Activated CD8-positive, alpha-beta T cell treated with anti-CD3 and anti-CD28 coated beads, Interleukin-2, amount 10 ng/mL, durations not matched to agents 7 days and 5 days (primary cell): ENCODE data around the gene DUOXA1. TPM values are rescaled to one million over a fixed set of nuclear protein-coding genes. Genes with fewer than 3 reads are reported as not detected.
"Not testable (repeated sequence)": the region's sequence is repeated elsewhere in the genome, so short reads cannot be mapped to it uniquely, and the experiment has no call there.

ENCODE experiments used
- ATAC-seq: fragments of 150-1000 bp; cut with Tn5 transposase; one replicate; pipeline ENCODE4 v1.10.0; 2021; ENCODE audit warnings: moderate library complexity
- CTCF ChIA-PET: fragments of 350-600 bp; sonication (Branson Sonifier 250); formaldehyde crosslinking; loops from one replicate; lab custom pipeline; 2021; ENCODE audit warnings: antibody characterized with exemption; lab: Charles Lee
- POLR2A ChIA-PET: fragments of 350-600 bp; sonication (Branson Sonifier 250); formaldehyde crosslinking; loops from one replicate; lab custom pipeline; 2021; ENCODE audit warnings: antibody characterized with exemption; lab: Charles Lee
- DNase-seq: peaks from one replicate; pipeline ENCODE4 v3.0.0-alpha.2; 2020
- H3K27ac Mint-ChIP-seq: one replicate; pipeline ENCODE4 v1.8.0; 2021; ENCODE audit warnings: mild to moderate bottlenecking, mixed read lengths
- H3K27me3 Mint-ChIP-seq: one replicate; pipeline ENCODE4 v1.8.0; 2021; ENCODE audit warnings: low read depth, mixed read lengths
- H3K36me3 Mint-ChIP-seq: one replicate; pipeline ENCODE4 v1.8.0; 2021; ENCODE audit warnings: low read depth, mixed read lengths
- H3K4me1 Mint-ChIP-seq: one replicate; pipeline ENCODE4 v1.8.0; 2021; ENCODE audit warnings: low read depth, mixed read lengths
- H3K4me3 Mint-ChIP-seq: one replicate; pipeline ENCODE4 v1.8.0; 2021; ENCODE audit warnings: mild to moderate bottlenecking, mixed read lengths
- H3K9me3 Mint-ChIP-seq: one replicate; pipeline ENCODE4 v1.8.0; 2022; ENCODE audit warnings: mixed read lengths; ENCODE audit not compliant: insufficient read depth
- total RNA-seq, 2 experiments: library from RNA; stranded (reverse); gene quantifications; one replicate each; pipeline ENCODE4 v1.2.3, GENCODE V29; 2021

The DUOXA1 gene
- total RNA-seq, 2 experiments from 2014 or later = not detected

GRCh38 chr15:45079628-45080246 is 49.9 kb downstream of the DUOXA1 start:
- H3K9me3 Mint-ChIP-seq, H3K27ac Mint-ChIP-seq, H3K36me3 Mint-ChIP-seq, POLR2A ChIA-PET, H3K4me1 Mint-ChIP-seq, H3K27me3 Mint-ChIP-seq, ATAC-seq, CTCF ChIA-PET, DNase-seq, H3K4me3 Mint-ChIP-seq: not testable (repeated sequence)

GRCh38 chr15:45079201-45079600 is 50.5 kb downstream of the DUOXA1 start:
- H3K4me3 Mint-ChIP-seq, POLR2A ChIA-PET, H3K9me3 Mint-ChIP-seq, H3K27me3 Mint-ChIP-seq, DNase-seq, H3K27ac Mint-ChIP-seq, CTCF ChIA-PET, H3K36me3 Mint-ChIP-seq, ATAC-seq, H3K4me1 Mint-ChIP-seq: not testable (repeated sequence)

GRCh38 chr15:45077391-45077790 is 52.3 kb downstream of the DUOXA1 start:
- POLR2A ChIA-PET, H3K9me3 Mint-ChIP-seq, H3K27me3 Mint-ChIP-seq, CTCF ChIA-PET, ATAC-seq, H3K4me3 Mint-ChIP-seq, H3K4me1 Mint-ChIP-seq, DNase-seq, H3K27ac Mint-ChIP-seq, H3K36me3 Mint-ChIP-seq: not testable (repeated sequence)

GRCh38 chr15:45075440-45076320 is 54.0 kb downstream of the DUOXA1 start:
- H3K36me3 Mint-ChIP-seq, POLR2A ChIA-PET, H3K4me1 Mint-ChIP-seq, H3K27me3 Mint-ChIP-seq, CTCF ChIA-PET, H3K4me3 Mint-ChIP-seq, H3K9me3 Mint-ChIP-seq, H3K27ac Mint-ChIP-seq, ATAC-seq, DNase-seq: not testable (repeated sequence)

GRCh38 chr15:45073602-45074001 is 56.1 kb downstream of the DUOXA1 start:
- H3K27ac Mint-ChIP-seq, H3K27me3 Mint-ChIP-seq, H3K4me3 Mint-ChIP-seq, DNase-seq, H3K36me3 Mint-ChIP-seq, POLR2A ChIA-PET, CTCF ChIA-PET, H3K9me3 Mint-ChIP-seq, ATAC-seq, H3K4me1 Mint-ChIP-seq: not testable (repeated sequence)

GRCh38 chr15:45069942-45070360 is 59.7 kb downstream of the DUOXA1 start:
- DNase-seq, H3K27me3 Mint-ChIP-seq, H3K36me3 Mint-ChIP-seq, POLR2A ChIA-PET, H3K4me1 Mint-ChIP-seq, H3K27ac Mint-ChIP-seq, H3K9me3 Mint-ChIP-seq, H3K4me3 Mint-ChIP-seq, CTCF ChIA-PET, ATAC-seq: not testable (repeated sequence)

Other genes starting within 250 kb of the DUOXA1 start
- not detected for gene TERB2, start 173.2 kb downstream of the DUOXA1 start, total RNA-seq
- gene SORD, start 106.7 kb downstream of the DUOXA1 start, total RNA-seq = 1 to 10 TPM; 7.1 to 7.5 TPM
- gene DUOX2, start 15.7 kb downstream of the DUOXA1 start, total RNA-seq = not detected
- not detected for gene DUOXA2, start 15.6 kb downstream of the DUOXA1 start, total RNA-seq
- gene DUOX1, start 115 bp upstream of the DUOXA1 start, total RNA-seq = not detected
- gene SHF, start 58.1 kb upstream of the DUOXA1 start, total RNA-seq = 1 to 10 TPM in 1 of 2 experiments, under 1 TPM in 1; 0.57 to 1.3 TPM
- not detected for gene SLC28A2, start 122.4 kb upstream of the DUOXA1 start, total RNA-seq
- 1 to 10 TPM; 1.5 to 1.6 TPM for gene GATM, start 248.7 kb upstream of the DUOXA1 start, total RNA-seq